GM12891 (cell line): Measurements from ENCODE around the gene BMP6.

Source experiments
- POLR2A ChIP-seq: IDR thresholded peaks from 2 replicates; pipeline ENCODE4 v1.6.1; 2011; ENCODE audit warnings: low read depth, low read length, control low read depth
- POLR2AphosphoS5 ChIP-seq: IDR thresholded peaks from 2 replicates; pipeline ENCODE4 v1.6.1; 2011; ENCODE audit warnings: low read depth, low read length, control low read depth

GRCh38 chr6:7865781-7866180, 139.9 kb downstream of the BMP6 start:
- TF ChIP-seq POLR2A: no peak
- no peak for TF ChIP-seq POLR2AphosphoS5
